ENCODE measurements around the gene ERP27.

ERP27 gene

GRCh38 chr12:14938301-14938700 is at the start of gene ERP27:
Gene ERP27, minus strand, starts transcription at chr12:14938537. Its CDS starts 29 bp downstream, at chr12:14938508.
- DNase-seq, result no peak

DNA sequence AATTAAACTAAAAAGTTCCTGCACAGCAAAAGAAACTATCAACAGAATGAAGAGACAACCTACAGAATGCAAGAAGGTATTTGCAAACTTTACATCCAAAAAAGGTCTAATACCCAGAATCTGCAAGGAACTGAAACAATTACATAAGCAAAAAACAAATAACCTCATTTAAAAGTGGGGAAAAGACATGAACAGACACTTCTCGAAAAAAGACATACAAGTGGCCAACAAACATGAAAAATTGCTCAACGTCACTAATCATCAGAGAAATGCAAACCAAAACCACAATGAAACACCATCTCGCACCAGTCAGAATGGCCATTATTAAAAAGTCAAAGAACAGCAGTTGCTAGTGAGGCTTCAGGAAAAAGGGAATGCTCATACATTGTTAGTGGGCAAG is 49.7 kb upstream of the ERP27 start:
- no peak for DNase-seq

- no peak for DNase-seq
Observed at GRCh38 chr12:14986449-14986848, 48.1 kb upstream of the ERP27 start.

- no peak for DNase-seq
Observed at GRCh38 chr12:14984766-14985285, 46.5 kb upstream of the ERP27 start.

GRCh38 chr12:14984036-14984435 is 45.7 kb upstream of the ERP27 start:
- DNase-seq, result no peak

GRCh38 chr12:14982991-14983390 is 44.7 kb upstream of the ERP27 start:
- no peak for DNase-seq

DNA sequence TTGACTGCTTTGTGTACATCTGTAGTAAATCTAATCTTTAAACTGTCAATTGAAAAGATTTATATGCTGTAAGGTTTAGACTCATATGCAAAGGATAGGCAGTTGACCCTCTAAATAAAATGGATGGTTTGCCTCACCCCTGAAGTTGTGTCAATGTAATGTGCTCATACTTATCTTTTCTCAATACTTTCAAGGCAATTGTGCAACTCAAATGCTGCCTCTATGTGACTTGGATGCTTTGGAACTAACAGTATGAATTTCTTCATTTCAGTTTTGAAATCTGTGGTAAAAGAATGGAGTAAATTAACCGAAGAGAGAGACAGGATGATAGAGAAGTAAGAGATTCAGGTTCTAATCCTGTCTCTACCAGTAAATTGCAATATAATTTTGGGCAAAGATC is 44.2 kb upstream of the ERP27 start:
- DNase-seq, result no peak

- DNase-seq, result no peak
Observed at GRCh38 chr12:14981049-14981448, 42.7 kb upstream of the ERP27 start.

DNA sequence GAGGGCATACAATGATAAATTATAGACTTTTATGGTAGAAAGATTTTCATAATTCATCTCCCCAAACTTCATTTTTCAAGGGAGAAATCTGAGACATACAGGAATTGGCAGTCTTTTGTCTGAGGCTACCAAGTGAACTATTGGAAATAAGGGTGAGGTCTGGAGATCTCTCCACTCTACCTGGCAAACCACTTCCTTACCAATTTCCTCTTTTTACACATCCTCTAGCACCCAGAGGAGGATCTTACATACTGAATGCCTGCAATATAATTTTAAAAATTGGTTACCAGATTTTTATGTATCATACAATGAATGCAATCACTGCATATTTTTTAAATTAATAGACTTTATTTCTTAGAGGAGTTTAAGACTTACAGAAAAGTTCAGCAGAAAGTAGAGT is 41.1 kb upstream of the ERP27 start:
- no peak for DNase-seq

- DNase-seq, result no peak
Observed at GRCh38 chr12:14976658-14977057, 38.3 kb upstream of the ERP27 start.

DNA sequence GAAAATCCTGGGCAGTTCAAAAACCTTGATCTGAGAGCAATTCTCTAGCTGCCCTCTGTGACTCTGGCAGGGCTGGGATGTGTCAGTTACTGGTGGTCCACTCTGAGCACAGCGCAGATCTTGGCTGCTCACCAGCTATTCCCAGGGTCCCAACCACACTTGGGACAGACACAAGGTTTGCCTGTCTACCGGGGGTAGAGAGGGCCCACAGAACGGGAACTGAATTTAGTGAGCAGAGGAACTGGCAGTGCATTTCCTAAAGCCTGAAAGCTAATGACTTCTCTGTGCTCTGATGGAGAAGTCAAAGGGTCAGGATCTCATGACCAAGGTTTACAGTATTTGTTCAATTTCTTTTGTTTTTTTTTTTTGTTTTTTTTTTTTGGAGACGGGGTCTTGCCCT is 37.1 kb upstream of the ERP27 start:
- no peak for DNase-seq

DNA sequence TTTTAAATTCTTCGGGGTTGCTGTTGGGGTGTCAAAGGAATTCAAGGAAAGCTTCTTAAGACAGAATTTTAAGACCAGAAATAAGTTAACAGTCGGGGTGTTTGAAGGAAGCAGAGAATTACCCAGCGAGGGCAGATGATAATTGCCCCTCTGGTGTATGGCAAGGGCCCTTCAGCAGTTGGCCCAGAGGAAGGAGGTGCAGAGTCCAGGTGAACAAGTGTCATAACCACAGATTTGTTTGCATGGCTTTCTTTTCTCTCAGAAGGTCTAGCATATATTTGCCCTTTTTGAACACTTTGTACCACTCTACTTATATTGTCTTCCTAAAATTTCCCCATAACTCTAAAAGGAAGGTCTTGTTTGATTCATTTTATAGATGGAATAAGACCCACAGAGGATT is 36.3 kb upstream of the ERP27 start:
- DNase-seq, result no peak

DNA sequence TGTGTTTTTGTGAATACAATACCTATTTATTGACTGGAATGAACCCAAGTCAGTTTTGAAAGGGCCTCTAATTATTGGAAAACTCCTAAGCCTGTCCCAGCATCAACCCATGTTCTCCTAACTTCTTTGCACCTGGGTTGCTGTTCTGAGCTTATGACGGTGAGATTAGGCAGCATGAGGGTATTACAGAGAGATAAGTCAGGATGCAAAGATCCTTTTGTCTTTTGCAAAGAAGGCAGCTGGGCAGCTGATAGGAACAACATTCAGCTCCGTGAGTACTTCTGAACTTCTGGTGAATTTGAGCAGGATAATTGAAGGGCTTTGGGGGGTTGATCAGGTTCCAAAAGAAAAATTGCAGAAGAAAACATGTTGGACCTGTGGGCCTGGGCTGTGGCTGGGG is 34.5 kb upstream of the ERP27 start, which contains the start of gene PDE6H:
Gene PDE6H, plus strand, starts transcription at position 227 of the 400 bp plus-strand sequence. CDS start 4,971 bp downstream, outside the sequence.
- no peak for DNase-seq

DNA sequence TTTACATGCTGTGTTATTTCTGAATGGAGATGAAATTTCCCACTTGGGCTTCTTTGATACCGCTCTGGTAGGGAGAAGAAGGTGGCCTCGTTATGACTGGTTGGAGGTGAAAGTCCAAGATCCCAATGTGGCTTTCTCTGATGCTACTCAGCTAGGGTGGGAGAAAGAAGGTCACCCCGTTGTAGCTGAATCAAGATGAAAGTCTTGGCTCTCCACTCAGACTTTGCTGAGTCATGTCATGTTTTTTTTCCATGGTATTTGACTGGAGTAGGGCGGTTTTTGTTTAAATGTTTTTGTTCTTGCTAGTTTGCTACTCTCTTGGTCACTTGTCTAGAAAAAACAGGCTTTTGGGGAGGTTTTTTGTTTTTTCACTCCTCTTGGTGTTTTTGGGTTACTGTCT is 32.1 kb upstream of the ERP27 start:
- no peak for DNase-seq

DNA sequence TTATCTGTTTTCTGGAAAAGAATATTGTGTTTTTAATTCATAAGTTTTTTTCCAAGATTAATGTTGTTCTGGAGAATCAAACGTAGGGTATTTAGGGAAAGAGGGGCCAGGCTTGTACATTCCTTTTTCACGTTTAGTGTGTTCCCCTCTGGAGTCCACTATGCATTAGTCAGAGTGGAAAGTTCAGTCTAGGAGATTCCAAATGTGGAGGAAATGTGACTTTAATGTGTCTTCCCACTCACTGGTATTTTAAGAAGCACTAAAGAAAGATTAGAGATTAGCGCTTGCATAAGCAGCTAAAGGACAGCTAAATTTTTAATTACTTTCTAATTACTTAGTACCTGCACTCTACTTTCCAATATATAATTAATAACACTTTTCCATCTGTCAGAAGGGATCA is 30.1 kb upstream of the ERP27 start:
- DNase-seq, result no peak

- DNase-seq, result no peak
Observed at GRCh38 chr12:14965221-14965620, 26.9 kb upstream of the ERP27 start.

DNA sequence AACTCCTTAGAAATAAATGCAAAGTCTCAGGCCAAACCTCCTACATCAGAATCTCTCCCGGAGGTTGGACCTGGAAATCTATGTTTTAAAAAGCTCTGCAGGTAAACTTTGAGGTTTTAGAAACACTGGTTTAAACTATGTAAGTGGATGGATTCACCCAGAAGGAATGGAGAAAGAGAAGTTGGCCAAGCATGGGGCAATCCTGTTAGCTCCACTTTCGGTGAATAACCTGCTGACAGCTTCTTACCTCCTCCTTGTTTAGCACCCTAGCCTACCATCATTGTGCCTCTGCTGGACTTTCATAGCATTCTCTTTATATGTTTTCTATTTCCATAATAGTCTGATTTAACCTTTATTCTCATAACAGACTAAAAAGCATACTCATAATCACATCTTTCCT is 26.1 kb upstream of the ERP27 start:
- no peak for DNase-seq

DNA sequence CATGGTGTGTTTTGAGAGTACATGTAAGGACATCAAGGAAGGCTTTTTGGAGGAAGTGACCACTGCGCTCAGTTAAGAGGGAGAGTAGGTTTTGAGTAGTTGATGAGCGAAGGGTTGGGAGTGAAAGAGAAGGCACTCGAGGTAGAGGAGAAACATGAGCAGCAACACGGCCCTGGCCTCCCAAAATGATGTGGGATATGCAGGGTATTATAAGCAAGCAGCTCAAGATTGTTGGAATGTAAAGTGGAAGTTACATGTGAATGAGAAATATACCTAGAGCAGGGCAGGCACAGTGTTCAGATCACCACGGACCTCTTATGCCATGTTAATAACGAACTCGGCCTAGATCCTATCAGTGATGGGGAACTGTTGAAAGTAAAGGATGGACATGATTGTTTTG is 25.2 kb upstream of the ERP27 start:
- no peak for DNase-seq

- DNase-seq, result no peak
Observed at GRCh38 chr12:14962797-14963196, 24.5 kb upstream of the ERP27 start.

DNA sequence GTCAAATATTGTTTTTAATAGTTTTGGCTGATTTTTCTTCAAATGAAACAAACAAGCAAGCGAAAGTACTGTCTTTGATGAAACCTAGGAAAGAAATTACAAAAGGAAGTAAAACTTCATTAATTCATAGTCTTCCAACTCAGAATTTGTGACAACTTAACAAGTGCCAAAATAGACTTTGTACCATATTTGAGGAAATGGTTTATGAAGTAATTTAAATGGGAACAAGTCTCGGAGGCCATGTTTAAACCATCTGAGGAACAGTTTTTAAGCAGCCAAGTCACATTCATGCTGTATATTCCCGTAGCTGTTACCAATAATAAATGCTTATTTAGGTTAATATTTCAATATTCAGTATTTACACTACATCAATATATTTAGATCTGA is 23.8 kb upstream of the ERP27 start:
- DNase-seq, result no peak

DNA sequence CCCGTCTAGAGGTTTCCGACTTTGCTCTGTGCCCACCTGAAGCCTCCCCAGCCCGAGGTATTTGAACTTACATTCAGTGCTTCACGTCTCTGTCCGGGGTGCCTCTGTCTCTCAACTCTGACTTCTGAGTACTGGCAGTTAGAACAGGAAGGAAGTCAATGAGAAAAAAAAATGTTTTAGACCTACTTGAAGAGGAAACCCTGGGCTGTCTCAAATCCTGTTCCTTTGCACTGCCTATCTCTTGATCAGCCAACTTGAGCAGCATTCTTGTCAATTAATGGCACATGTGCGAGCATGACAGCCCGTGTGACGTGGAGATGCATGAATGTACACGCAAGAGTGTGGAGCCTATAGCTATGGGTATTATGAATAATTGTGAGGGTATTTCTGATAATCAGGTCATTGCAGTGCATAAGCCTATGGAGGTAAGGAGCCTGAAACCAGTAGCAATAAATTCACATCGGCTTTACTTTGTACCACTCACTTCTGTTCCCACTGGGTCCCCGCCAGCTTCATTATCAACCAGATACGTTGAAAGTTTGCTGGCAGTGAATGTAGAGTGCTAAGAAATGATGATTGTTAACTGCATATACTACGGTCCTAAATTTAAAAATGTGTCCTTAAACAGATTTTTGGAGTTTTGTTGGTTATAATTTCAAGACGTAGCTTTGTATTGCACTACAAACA is 23.3 kb upstream of the ERP27 start, which contains the start of gene ARHGDIB:
Gene ARHGDIB, minus strand, starts transcription at position 136 of the 687 bp plus-strand sequence. CDS start 10,889 bp downstream, outside the sequence.
- peak in 3 of 4 experiments; percentile 45 to 62 (median 57) for DNase-seq

- peak in 1 of 4 experiments; percentile 41 for DNase-seq
Observed at GRCh38 chr12:14960548-14961465, 22.5 kb upstream of the ERP27 start.

DNA sequence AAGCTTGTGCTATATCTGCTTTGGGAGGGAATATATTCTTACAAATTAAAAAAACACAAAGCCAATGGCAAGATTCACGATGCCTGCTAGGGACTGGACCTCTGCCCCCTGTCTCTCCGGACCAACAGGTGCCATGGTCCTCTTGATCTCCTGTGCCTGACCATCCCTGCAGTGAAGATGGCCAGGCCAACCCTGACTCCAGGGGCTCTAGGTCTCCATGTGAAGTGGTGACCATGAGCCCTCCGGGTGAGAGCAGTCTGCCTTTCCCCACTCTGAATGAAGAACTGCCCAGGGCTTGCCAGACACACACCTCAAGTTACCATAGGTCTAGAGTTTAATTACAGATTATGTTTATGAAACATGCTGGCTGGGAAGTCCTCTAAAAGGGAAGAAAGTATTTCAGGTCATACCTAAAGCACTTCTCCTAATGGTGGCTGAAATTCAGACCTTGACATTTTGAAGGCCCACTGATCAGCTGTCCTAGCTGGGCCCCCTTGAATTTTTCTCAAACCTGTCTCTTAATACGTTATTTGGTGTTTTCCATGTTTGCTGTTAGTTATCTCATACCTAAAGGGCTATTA is 21.7 kb upstream of the ERP27 start:
- no peak for DNase-seq

Measured in activated CD4-positive, CD25-positive, alpha-beta regulatory T cell (primary cell).